ENCODE measurements around the gene EGLN3. TPM values are rescaled to one million over a fixed set of nuclear protein-coding genes. Genes with fewer than 3 reads are reported as not detected.

EGLN3 gene
- total and polyA plus RNA-seq, 2 of the 13 experiments (the other 11 are each of a cell fraction or from before 2014, with no cell fraction given) = 0.18 to 27.3 TPM

DNA sequence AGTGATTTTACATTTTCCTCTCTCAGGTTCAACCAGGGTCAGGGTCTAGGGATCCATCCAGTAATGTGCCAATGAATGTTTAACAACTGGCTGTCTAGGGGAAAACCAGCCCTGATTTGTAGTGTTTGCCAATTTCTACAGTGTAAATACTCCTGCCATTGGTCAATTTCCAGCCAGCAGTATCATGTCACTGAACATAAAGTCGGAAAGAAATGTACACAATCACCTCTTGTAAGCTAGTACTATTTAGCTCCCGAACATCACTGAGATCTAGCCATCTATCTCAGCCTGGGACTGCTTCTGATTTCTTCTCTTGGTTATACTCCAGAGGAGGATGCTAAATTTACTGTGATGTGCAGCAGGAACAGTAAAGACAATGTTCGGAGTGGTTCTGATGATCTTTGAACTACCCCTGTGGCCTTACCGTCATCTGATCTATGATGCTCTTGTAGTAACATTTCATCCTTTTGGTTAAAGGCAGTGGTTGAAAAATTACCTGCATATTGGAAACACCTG, 36.7 kb upstream of the EGLN3 start (continued):
- TF ChIP-seq, protein P1, sequence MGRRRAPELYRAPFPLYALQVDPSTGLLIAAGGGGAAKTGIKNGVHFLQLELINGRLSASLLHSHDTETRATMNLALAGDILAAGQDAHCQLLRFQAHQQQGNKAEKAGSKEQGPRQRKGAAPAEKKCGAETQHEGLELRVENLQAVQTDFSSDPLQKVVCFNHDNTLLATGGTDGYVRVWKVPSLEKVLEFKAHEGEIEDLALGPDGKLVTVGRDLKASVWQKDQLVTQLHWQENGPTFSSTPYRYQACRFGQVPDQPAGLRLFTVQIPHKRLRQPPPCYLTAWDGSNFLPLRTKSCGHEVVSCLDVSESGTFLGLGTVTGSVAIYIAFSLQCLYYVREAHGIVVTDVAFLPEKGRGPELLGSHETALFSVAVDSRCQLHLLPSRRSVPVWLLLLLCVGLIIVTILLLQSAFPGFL (CRISPR knock-in tag; IDR thresholded peaks at IDR 0.05) = no peak
- TF ChIP-seq FOXO1 (CRISPR knock-in tag; IDR thresholded peaks at IDR 0.05) (peak; percentile 74; the same call in 1 of the 2 replicates), ZNF253 (CRISPR knock-in tag; IDR thresholded peaks at IDR 0.05; ENCODE audit: borderline replicate concordance) (no peak), ZNF883 (CRISPR knock-in tag; IDR thresholded peaks at IDR 0.05; ENCODE audit: not compliant biosample characterization) (no peak), ZNF564 (CRISPR knock-in tag; IDR thresholded peaks at IDR 0.05) (no peak), HIVEP1 (CRISPR knock-in tag; IDR thresholded peaks at IDR 0.05) (no peak), ZNF441 (CRISPR knock-in tag; IDR thresholded peaks at IDR 0.05; ENCODE audit: borderline replicate concordance) (no peak), ZMYM2 (CRISPR knock-in tag; IDR thresholded peaks at IDR 0.05) (no peak), HNF4A (CRISPR knock-in tag; IDR thresholded peaks at IDR 0.05) (peak; percentile 56; the same call in 1 of the 2 replicates), PHF20 (CRISPR knock-in tag; IDR thresholded peaks at IDR 0.05) (no peak; the same call in 1 of the 2 replicates), ZNF558 (CRISPR knock-in tag; IDR thresholded peaks at IDR 0.05; ENCODE audit: borderline replicate concordance) (0 out of 2 replicates have a peak, but pooled peaks have one; percentile 42), HCFC1 (IDR thresholded peaks at IDR 0.05; ENCODE audit: low read depth, low read length) (no peak), ZBTB7A (CRISPR knock-in tag; IDR thresholded peaks at IDR 0.05) (no peak), GLI4 (CRISPR knock-in tag; IDR thresholded peaks at IDR 0.05; ENCODE audit: borderline replicate concordance) (no peak), NR2F2 (IDR thresholded peaks at IDR 0.05; ENCODE audit: borderline replicate concordance, low read depth) (no peak), HMGA1 (CRISPR knock-in tag; conservative IDR thresholded peaks at IDR 0.05) (no peak)
- TF ChIP-seq, protein P2, sequence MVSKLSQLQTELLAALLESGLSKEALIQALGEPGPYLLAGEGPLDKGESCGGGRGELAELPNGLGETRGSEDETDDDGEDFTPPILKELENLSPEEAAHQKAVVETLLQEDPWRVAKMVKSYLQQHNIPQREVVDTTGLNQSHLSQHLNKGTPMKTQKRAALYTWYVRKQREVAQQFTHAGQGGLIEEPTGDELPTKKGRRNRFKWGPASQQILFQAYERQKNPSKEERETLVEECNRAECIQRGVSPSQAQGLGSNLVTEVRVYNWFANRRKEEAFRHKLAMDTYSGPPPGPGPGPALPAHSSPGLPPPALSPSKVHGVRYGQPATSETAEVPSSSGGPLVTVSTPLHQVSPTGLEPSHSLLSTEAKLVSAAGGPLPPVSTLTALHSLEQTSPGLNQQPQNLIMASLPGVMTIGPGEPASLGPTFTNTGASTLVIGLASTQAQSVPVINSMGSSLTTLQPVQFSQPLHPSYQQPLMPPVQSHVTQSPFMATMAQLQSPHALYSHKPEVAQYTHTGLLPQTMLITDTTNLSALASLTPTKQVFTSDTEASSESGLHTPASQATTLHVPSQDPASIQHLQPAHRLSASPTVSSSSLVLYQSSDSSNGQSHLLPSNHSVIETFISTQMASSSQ (IDR thresholded peaks at IDR 0.05; ENCODE audit: low read depth) = no peak
- TF ChIP-seq, protein P2 (CRISPR knock-in tag; IDR thresholded peaks at IDR 0.05; ENCODE audit: borderline replicate concordance) = no peak
- TF ChIP-seq, protein P3, sequence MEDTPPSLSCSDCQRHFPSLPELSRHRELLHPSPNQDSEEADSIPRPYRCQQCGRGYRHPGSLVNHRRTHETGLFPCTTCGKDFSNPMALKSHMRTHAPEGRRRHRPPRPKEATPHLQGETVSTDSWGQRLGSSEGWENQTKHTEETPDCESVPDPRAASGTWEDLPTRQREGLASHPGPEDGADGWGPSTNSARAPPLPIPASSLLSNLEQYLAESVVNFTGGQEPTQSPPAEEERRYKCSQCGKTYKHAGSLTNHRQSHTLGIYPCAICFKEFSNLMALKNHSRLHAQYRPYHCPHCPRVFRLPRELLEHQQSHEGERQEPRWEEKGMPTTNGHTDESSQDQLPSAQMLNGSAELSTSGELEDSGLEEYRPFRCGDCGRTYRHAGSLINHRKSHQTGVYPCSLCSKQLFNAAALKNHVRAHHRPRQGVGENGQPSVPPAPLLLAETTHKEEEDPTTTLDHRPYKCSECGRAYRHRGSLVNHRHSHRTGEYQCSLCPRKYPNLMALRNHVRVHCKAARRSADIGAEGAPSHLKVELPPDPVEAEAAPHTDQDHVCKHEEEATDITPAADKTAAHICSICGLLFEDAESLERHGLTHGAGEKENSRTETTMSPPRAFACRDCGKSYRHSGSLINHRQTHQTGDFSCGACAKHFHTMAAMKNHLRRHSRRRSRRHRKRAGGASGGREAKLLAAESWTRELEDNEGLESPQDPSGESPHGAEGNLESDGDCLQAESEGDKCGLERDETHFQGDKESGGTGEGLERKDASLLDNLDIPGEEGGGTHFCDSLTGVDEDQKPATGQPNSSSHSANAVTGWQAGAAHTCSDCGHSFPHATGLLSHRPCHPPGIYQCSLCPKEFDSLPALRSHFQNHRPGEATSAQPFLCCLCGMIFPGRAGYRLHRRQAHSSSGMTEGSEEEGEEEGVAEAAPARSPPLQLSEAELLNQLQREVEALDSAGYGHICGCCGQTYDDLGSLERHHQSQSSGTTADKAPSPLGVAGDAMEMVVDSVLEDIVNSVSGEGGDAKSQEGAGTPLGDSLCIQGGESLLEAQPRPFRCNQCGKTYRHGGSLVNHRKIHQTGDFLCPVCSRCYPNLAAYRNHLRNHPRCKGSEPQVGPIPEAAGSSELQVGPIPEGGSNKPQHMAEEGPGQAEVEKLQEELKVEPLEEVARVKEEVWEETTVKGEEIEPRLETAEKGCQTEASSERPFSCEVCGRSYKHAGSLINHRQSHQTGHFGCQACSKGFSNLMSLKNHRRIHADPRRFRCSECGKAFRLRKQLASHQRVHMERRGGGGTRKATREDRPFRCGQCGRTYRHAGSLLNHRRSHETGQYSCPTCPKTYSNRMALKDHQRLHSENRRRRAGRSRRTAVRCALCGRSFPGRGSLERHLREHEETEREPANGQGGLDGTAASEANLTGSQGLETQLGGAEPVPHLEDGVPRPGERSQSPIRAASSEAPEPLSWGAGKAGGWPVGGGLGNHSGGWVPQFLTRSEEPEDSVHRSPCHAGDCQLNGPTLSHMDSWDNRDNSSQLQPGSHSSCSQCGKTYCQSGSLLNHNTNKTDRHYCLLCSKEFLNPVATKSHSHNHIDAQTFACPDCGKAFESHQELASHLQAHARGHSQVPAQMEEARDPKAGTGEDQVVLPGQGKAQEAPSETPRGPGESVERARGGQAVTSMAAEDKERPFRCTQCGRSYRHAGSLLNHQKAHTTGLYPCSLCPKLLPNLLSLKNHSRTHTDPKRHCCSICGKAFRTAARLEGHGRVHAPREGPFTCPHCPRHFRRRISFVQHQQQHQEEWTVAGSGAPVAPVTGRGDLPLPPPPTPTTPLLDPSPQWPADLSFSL (CRISPR knock-in tag; IDR thresholded peaks at IDR 0.05) = no peak
